Esophagus squamous epithelium (tissue), 5 donors: Measurements from ENCODE around the gene ARHGEF2. TPM values are rescaled to one million over a fixed set of nuclear protein-coding genes. Genes with fewer than 3 reads are reported as not detected.

Experiments used
- DNase-seq: peaks from one replicate; lab custom pipeline; 2025; lab: John Stamatoyannopoulos, UW
- H3K27ac ChIP-seq, 4 donors: fragments of 200-600 bp; sonication (generic); one replicate each; pipeline ENCODE4 v1.5.1; 2016 to 2019; ENCODE audit warnings: mild to moderate bottlenecking in 1 of 4
- H3K27me3 ChIP-seq, 4 donors: fragments of 200-600 bp; sonication (generic); 1 replicate in 3 of 4; 2 replicates in 1 of 4; pipeline versions ENCODE4 v1.5.1 to v1.6.0; 2017 to 2021; ENCODE audit warnings: antibody characterized with exemption in 1 of 4
- H3K36me3 ChIP-seq, 3 donors: fragments of 200-600 bp; sonication (generic); one replicate each; pipeline ENCODE4 v1.5.1; 2016 to 2019
- H3K4me1 ChIP-seq, 3 donors: fragments of 200-600 bp; sonication (generic); one replicate each; pipeline ENCODE4 v1.5.1; 2017 to 2019
- H3K4me3 ChIP-seq, 4 donors: fragments of 200-600 bp; sonication (generic); 1 replicate in 3 of 4; 2 replicates in 1 of 4; pipeline ENCODE4 v1.5.1; 2016 to 2019; ENCODE audit warnings: mild to moderate bottlenecking in 2 of 4, moderate library complexity in 1 of 4
- H3K9me3 ChIP-seq, 3 donors: fragments of 200-600 bp; sonication (generic); one replicate each; pipeline ENCODE4 v1.5.1; 2016 to 2019
- CTCF ChIP-seq, 6 experiments: fragments of 450-650 bp in 4 of 6; fragments of 200-600 bp in 2 of 6; sonication (generic) in 2 of 6; IDR thresholded peaks; one replicate each; pipeline ENCODE4 v1.5.1; 2016 to 2019; ENCODE audit warnings: antibody characterized with exemption in 6 of 6, mild to moderate bottlenecking in 4 of 6, moderate library complexity in 4 of 6
- POLR2A ChIP-seq, 4 donors: fragments of 450-650 bp; IDR thresholded peaks; one replicate each; pipeline ENCODE4 v1.6.1; 2017; ENCODE audit warnings: antibody characterized with exemption in 4 of 4, mild to moderate bottlenecking in 4 of 4, moderate library complexity in 3 of 4
- WGBS, 2 donors: methylation state at CpG; one replicate each; pipeline ENCODE4 v1.1.5; 2018; 5-methylcytosine and 5-hydroxymethylcytosine counted together
- intact Hi-C: fragments of 100-400 bp; cut with DNase I; formaldehyde crosslinking; loops from one replicate; pipeline ENCODE4 v1.15.0; 2022
- total RNA-seq, 4 donors: library from RNA; depleted of rRNA; stranded (reverse); fragments of >200 nt; gene quantifications; one replicate each; pipeline ENCODE4 v1.1.0, GENCODE V29; 2016
- donor health status: DM: yes; HTN: yes; CAD: no.

ARHGEF2 gene
- total RNA-seq, 4 donors from 2014 or later: 22.6 to 38.3 (median 27.5) TPM

DNA sequence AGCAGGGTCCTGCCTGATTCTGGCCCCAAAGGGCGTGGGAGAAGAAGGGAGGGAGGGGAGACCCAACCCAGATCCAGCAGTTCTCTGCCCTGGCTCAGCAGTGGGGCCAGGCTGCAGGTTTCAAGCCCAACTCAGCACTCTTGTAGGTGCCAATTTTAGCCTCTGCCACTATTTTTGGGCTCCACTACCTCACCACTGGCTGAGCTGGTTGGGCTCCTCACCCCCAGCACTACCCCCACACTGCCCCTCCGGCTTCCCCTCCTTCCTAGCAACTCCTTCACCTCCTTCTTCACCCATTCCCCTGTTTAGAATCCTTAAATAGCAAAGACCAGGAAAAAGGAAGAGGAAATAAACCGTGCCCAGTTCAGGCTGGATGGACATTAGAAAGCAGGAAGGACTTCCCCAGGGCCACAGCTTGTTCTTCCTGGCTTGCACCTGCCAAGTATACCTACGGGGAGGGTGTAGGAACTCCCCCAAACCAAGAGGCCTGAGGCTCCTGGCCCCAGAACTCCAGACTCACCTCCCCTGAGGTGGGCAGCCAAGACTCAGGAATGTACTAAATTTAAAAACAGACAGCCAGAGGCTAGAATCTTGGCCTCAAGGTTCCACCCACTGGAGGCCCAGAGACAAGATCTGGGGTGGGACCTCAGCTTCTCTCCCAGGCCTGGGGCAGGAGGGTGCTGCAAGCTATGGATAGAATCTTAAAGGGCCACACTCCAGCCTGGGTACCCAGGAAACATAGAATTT lies 1.4 kb upstream of the ARHGEF2 start:
- no peak for DNase-seq
- Histone ChIP-seq H3K27ac (peak overlapping the region; percentile 90 to 98 (median 96)), H3K27me3 (no peaks in the 10 kb centered on the region), H3K4me3 (peak overlapping the region in 3 of 4 donors; percentile 80 to 98 (median 91)), H3K36me3 (no peaks in the 10 kb centered on the region), H3K9me3 (no peaks in the 10 kb centered on the region), H3K4me1 (peaks cover 66 to 94% (median 67%) of the 10 kb centered on the region in 3 donors)
- TF ChIP-seq POLR2A (IDR thresholded peaks at IDR 0.05) (no peak), CTCF (IDR thresholded peaks at IDR 0.05) (no peak)
- intact Hi-C loops: no loop called here
- 0% methylated on average over 2 of the region's 4 CpGs; no CpG with 5 or more reads in 1 of the 2 donors for WGBS, 2 donors

- H3K36me3 ChIP-seq: no peaks in the 10 kb centered on the region
- intact Hi-C loops: no loop called here
- H3K9me3 ChIP-seq: no peaks in the 10 kb centered on the region
- 6% methylated on average over 4 of the region's 8 CpGs; no CpG with 5 or more reads in 1 of the 2 donors for WGBS, 2 donors
- TF ChIP-seq POLR2A (IDR thresholded peaks at IDR 0.05) (no peak), CTCF (IDR thresholded peaks at IDR 0.05) (no peak)
- H3K27me3 ChIP-seq: no peaks in the 10 kb centered on the region
- no peak for DNase-seq
- peak overlapping the region; percentile 90 to 98 (median 96) for H3K27ac ChIP-seq
- peak overlapping the region; percentile 80 to 98 (median 86) for H3K4me3 ChIP-seq
- H3K4me1 ChIP-seq: peaks cover 70 to 94% (median 74%) of the 10 kb centered on the region in 3 donors
Measured at GRCh38 chr1:155978973-155979429, 654 bp upstream of the ARHGEF2 start.

DNA sequence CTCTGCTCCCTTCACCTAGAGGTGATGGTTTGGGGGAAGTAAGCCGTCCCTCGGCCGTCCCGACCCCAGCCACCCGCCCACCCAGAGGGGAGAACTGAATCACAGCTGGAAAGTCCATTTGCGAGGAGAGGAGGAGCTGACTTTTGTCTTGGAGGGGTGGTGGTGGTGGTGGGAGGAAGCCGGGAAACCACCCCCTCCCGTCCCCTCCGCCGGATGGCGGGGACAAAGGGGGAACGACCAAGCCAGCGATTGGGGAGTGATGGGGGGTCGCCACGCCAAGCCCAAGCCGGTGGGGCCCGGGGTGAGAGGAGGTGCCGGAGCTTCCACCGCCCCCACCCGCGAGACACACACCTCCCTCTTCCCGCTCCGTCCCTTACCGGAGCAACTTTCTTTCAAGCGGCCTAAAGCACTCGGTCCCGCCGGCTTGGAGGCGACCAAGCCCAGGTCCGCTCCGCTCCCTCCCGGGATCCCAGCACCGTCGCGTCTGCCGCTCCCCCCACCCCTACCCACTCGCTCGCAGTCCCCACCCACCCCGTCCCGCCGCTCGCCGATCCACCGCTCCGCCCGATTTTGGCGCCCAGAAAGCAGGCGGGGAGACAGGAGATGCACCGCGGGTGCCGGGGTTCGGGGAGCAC lies 540 bp downstream of the ARHGEF2 start:
- Histone ChIP-seq H3K27ac (peak overlapping the region; percentile 90 to 98 (median 96)), H3K9me3 (no peaks in the 10 kb centered on the region), H3K4me1 (peaks cover 65 to 94% (median 77%) of the 10 kb centered on the region in 3 donors), H3K27me3 (no peaks in the 10 kb centered on the region), H3K36me3 (no peaks in the 10 kb centered on the region), H3K4me3 (peak overlapping the region; percentile 80 to 98 (median 86))
- DNase-seq: no peak
- no peak for TF ChIP-seq POLR2A (IDR thresholded peaks at IDR 0.05)
- no peak for TF ChIP-seq CTCF (IDR thresholded peaks at IDR 0.05)
- 0 to 1% methylated on average over 17 to 32 of the region's 52 CpGs for WGBS, 2 donors
- intact Hi-C loops: no loop called here

DNA sequence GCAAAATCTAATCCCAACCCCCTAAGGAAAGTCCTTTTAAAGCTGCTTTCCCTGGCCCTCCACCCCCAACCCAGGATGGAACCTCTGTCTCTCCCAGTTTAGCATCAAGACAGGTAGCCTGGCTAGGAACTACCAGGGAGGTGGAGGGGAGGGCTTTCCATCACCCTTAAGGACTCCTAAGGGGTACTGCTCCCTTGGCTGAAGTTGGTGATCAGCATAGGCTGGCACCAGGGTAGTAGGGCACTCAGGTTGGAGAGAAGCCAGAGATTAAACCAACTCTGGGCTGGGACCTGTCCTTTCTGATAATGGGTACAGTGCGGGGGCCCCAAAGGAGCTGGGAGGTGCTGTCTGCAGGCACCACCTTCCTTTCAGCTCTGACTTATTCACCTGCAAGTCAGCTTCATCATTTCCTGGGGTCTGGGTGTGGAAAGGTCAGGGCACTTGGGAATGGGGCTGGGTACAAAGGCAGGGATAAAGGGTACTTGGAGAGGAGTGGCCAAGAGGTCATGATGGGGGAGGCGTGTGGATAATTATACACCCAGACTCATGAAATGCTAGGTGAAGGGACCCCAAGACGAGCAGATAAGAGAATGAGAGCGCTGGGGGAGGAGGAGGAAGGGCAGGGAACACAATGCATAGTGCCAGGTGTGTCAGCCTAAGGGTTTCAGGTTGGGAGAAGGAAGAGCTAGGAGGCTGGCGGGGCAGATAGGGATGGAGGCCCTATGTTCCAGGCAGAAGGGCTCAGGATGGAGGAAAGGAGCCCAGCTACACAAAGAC lies 1.2 kb downstream of the ARHGEF2 start:
- H3K27ac ChIP-seq: peak overlapping the region; percentile 90 to 98 (median 96)
- peaks cover 67 to 94% (median 80%) of the 10 kb centered on the region in 3 donors for H3K4me1 ChIP-seq
- no peak for DNase-seq
- H3K36me3 ChIP-seq: no peaks in the 10 kb centered on the region
- WGBS, 2 donors: 4 to 17% methylated on average over 5 of the region's 5 CpGs
- TF ChIP-seq CTCF (IDR thresholded peaks at IDR 0.05): no peak
- TF ChIP-seq POLR2A (IDR thresholded peaks at IDR 0.05): no peak
- peak overlapping the region; percentile 80 to 98 (median 86) for H3K4me3 ChIP-seq
- intact Hi-C loops: no loop called here
- no peaks in the 10 kb centered on the region for H3K27me3 ChIP-seq
- no peaks in the 10 kb centered on the region for H3K9me3 ChIP-seq
